GM23338 (cell line): Measurements from ENCODE around the gene JAG1. TPM values are rescaled to one million over a fixed set of nuclear protein-coding genes. Genes with fewer than 3 reads are reported as not detected.

ENCODE experiments used
- ATAC-seq: fragments of 200-7000 bp; cut with Tn5 transposase; 3 replicates; pipeline ENCODE4 v1.9.1; 2020
- DNase-seq: peaks from one replicate; pipeline ENCODE4 v3.0.0-alpha.2; 2015; ENCODE audit warnings: low spot score
- H2AFZ ChIP-seq: fragments of 200-600 bp; sonication (generic); 2 replicates; pipeline ENCODE4 v1.8.0; 2016; ENCODE audit warnings: antibody characterized with exemption, mild to moderate bottlenecking, moderate library complexity
- H3F3A ChIP-seq: fragments of 200-600 bp; sonication (generic); replicated peaks from 2 replicates; pipeline ENCODE4 v1.8.0; 2017; ENCODE audit warnings: antibody characterized with exemption, mixed run types, low read depth
- H3K27ac ChIP-seq: fragments of 200-600 bp; sonication (generic); 2 replicates; pipeline ENCODE4 v1.6.1; 2016; ENCODE audit warnings: low read depth
- H3K27me3 ChIP-seq: fragments of 200-600 bp; sonication (generic); 2 replicates; pipeline ENCODE4 v1.8.0; 2016; ENCODE audit warnings: mild to moderate bottlenecking, mixed run types, moderate library complexity; ENCODE audit not compliant: insufficient read depth
- H3K36me3 ChIP-seq: fragments of 200-600 bp; sonication (generic); 2 replicates; pipeline ENCODE4 v1.8.0; 2016; ENCODE audit warnings: mild to moderate bottlenecking; ENCODE audit not compliant: insufficient read depth
- H3K4me1 ChIP-seq: fragments of 200-600 bp; sonication (generic); 2 replicates; pipeline ENCODE4 v1.8.0; 2016; ENCODE audit warnings: mild to moderate bottlenecking, moderate library complexity; ENCODE audit not compliant: insufficient read depth
- H3K4me2 ChIP-seq: fragments of 200-600 bp; sonication (generic); 2 replicates; pipeline ENCODE4 v1.7.1; 2017; ENCODE audit warnings: mixed run types
- H3K4me3 ChIP-seq: fragments of 200-600 bp; sonication (generic); 2 replicates; pipeline ENCODE4 v1.6.1; 2016; ENCODE audit warnings: mixed run types
- H3K79me2 ChIP-seq: fragments of 200-600 bp; sonication (generic); replicated peaks from 2 replicates; pipeline ENCODE4 v1.8.0; 2017; ENCODE audit warnings: mild to moderate bottlenecking; ENCODE audit not compliant: insufficient read depth
- H3K9me2 ChIP-seq: fragments of 200-600 bp; sonication (generic); 2 replicates; pipeline ENCODE4 v1.8.0; 2017; ENCODE audit not compliant: insufficient read depth
- H4K20me1 ChIP-seq: fragments of 200-600 bp; sonication (generic); replicated peaks from 2 replicates; pipeline ENCODE4 v1.8.0; 2017; ENCODE audit warnings: mild to moderate bottlenecking; ENCODE audit not compliant: insufficient read depth
- H3K27ac Mint-ChIP-seq: 2 replicates; pipeline ENCODE4 v1.8.0; 2020; ENCODE audit warnings: inconsistent platforms, mild to moderate bottlenecking, moderate library complexity, mixed read lengths
- H3K27me3 Mint-ChIP-seq: 3 replicates; pipeline ENCODE4 v1.8.0; 2022; ENCODE audit warnings: low read depth, mild to moderate bottlenecking, moderate library complexity, mixed read lengths, inconsistent platforms; ENCODE audit not compliant: insufficient read depth, poor library complexity
- H3K36me3 Mint-ChIP-seq: 3 replicates; pipeline ENCODE4 v1.8.0; 2021; ENCODE audit warnings: low read depth, mild to moderate bottlenecking, inconsistent platforms, moderate library complexity, mixed read lengths
- H3K4me1 Mint-ChIP-seq: 3 replicates; pipeline ENCODE4 v1.8.0; 2020; ENCODE audit warnings: mild to moderate bottlenecking, inconsistent platforms, mixed read lengths
- H3K4me3 Mint-ChIP-seq: 3 replicates; pipeline ENCODE4 v1.8.0; 2021; ENCODE audit warnings: moderate library complexity, mild to moderate bottlenecking, inconsistent platforms, mixed read lengths
- H3K9me3 Mint-ChIP-seq: 3 replicates; pipeline ENCODE4 v1.8.0; 2020; ENCODE audit warnings: moderate library complexity, mild to moderate bottlenecking, inconsistent platforms, mixed read lengths
- EZH2 ChIP-seq: fragments of 200-600 bp; sonication (generic); IDR thresholded peaks from one replicate; pipeline ENCODE4 v1.8.0; 2017; ENCODE audit warnings: antibody characterized with exemption, mild to moderate bottlenecking, low read depth; ENCODE audit not compliant: unreplicated experiment
- EZH2phosphoT487 ChIP-seq: fragments of 200-600 bp; sonication (generic); IDR thresholded peaks from one replicate; pipeline ENCODE4 v1.8.1; 2018; ENCODE audit warnings: antibody characterized with exemption; ENCODE audit not compliant: unreplicated experiment
- JUNB ChIP-seq: IDR thresholded peaks from one replicate; pipeline ENCODE4 v1.6.1; 2016; ENCODE audit warnings: antibody characterized with exemption; ENCODE audit not compliant: unreplicated experiment
- NANOG ChIP-seq: IDR thresholded peaks from 2 replicates; pipeline ENCODE4 v1.6.1; 2016; ENCODE audit warnings: antibody characterized with exemption, borderline replicate concordance
- POLR2AphosphoS5 ChIP-seq: IDR thresholded peaks from 2 replicates; pipeline ENCODE4 v1.6.1; 2016; ENCODE audit warnings: antibody characterized with exemption, low read depth
- STAT1 ChIP-seq: IDR thresholded peaks from one replicate; pipeline ENCODE4 v1.6.1; 2016; ENCODE audit warnings: antibody characterized with exemption; ENCODE audit not compliant: unreplicated experiment
- ZNF114 ChIP-seq: fragments of 250-450 bp; sonication (Bioruptor Pico); IDR thresholded peaks from 2 replicates; pipeline ENCODE4 v1.5.0; 2020; ENCODE audit warnings: mild to moderate bottlenecking, moderate library complexity
- ZNF331 ChIP-seq: fragments of 250-450 bp; sonication (Bioruptor Pico); IDR thresholded peaks from 2 replicates; pipeline ENCODE4 v1.5.0; 2020; ENCODE audit warnings: low read depth, mild to moderate bottlenecking, moderate library complexity
- polyA plus RNA-seq: library from polyadenylated mRNA; unstranded; fragments of >200 nt; fragmentation: Nextera tagmentation; extraction: Ambion mirVana; gene quantifications from 2 replicates; pipeline ENCODE4 v1.2.1, GENCODE V29; 2016
- total RNA-seq: library from RNA; depleted of rRNA; stranded (reverse); fragments of >200 nt; shearing (Covaris generic); gene quantifications from 2 replicates; pipeline ENCODE4 v1.2.3, GENCODE V29; 2014
- TF ChIP-seq, protein P1 (sequence below): IDR thresholded peaks from 2 replicates; pipeline ENCODE4 v1.6.1; 2016; ENCODE audit warnings: antibody characterized with exemption
- TF ChIP-seq, protein P2 (sequence below): IDR thresholded peaks from one replicate; pipeline ENCODE4 v1.6.1; 2018; ENCODE audit warnings: antibody characterized with exemption; ENCODE audit not compliant: unreplicated experiment
- TF ChIP-seq, protein P3 (sequence below): fragments of 250-450 bp; sonication (Bioruptor Pico); IDR thresholded peaks from 2 replicates; pipeline ENCODE4 v1.5.0; 2020; ENCODE audit warnings: mild to moderate bottlenecking, moderate library complexity
- TF ChIP-seq, protein P4 (sequence below), 2 experiments: fragments of 200-600 bp in 1 of 2; sonication (generic) in 1 of 2; conservative IDR thresholded peaks; 2 replicates each; pipeline versions ENCODE4 v1.5.1 to v1.6.1; 2016 to 2017; ENCODE audit warnings: antibody characterized with exemption in 2 of 2, low read depth in 2 of 2, mild to moderate bottlenecking in 2 of 2, moderate library complexity in 1 of 2

The JAG1 gene
- total and polyA plus RNA-seq, 2 experiments from 2014 or later, result 9.7 to 46.5 TPM

DNA sequence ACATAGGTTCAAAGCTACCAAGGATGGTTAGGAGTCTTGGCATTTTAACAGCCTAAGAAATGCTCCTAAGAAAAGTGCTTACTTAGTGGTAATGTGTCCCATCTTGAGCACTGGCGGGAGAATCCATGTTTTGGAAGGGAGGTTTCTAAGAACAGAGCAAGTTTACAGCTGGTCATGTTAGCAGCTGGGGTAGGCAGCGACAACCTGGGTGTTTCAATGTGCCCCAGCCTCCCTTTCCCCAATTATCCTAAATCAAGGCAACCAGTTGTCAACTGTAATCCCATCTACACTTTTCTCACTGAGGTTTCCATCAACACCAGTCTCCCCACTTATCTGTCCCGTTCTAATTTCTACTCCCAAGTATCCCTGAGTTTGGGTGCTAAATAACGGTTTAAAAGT, 1.6 kb upstream of the JAG1 start:
- H3K4me2 ChIP-seq, result peak overlapping the region; percentile 99
- H3K4me1 ChIP-seq, result peaks cover 27% of the 10 kb centered on the region
- H3K9me3 Mint-ChIP-seq, result no peaks in the 10 kb centered on the region
- TF ChIP-seq, protein P1, sequence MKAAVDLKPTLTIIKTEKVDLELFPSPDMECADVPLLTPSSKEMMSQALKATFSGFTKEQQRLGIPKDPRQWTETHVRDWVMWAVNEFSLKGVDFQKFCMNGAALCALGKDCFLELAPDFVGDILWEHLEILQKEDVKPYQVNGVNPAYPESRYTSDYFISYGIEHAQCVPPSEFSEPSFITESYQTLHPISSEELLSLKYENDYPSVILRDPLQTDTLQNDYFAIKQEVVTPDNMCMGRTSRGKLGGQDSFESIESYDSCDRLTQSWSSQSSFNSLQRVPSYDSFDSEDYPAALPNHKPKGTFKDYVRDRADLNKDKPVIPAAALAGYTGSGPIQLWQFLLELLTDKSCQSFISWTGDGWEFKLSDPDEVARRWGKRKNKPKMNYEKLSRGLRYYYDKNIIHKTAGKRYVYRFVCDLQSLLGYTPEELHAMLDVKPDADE, result no peak
- no peak for TF ChIP-seq EZH2
- TF ChIP-seq ZNF331 (CRISPR knock-in tag), result no peak
- no peak for TF ChIP-seq NANOG
- TF ChIP-seq EZH2phosphoT487, result no peak
- TF ChIP-seq ZNF114, result no peak
- TF ChIP-seq, protein P2, sequence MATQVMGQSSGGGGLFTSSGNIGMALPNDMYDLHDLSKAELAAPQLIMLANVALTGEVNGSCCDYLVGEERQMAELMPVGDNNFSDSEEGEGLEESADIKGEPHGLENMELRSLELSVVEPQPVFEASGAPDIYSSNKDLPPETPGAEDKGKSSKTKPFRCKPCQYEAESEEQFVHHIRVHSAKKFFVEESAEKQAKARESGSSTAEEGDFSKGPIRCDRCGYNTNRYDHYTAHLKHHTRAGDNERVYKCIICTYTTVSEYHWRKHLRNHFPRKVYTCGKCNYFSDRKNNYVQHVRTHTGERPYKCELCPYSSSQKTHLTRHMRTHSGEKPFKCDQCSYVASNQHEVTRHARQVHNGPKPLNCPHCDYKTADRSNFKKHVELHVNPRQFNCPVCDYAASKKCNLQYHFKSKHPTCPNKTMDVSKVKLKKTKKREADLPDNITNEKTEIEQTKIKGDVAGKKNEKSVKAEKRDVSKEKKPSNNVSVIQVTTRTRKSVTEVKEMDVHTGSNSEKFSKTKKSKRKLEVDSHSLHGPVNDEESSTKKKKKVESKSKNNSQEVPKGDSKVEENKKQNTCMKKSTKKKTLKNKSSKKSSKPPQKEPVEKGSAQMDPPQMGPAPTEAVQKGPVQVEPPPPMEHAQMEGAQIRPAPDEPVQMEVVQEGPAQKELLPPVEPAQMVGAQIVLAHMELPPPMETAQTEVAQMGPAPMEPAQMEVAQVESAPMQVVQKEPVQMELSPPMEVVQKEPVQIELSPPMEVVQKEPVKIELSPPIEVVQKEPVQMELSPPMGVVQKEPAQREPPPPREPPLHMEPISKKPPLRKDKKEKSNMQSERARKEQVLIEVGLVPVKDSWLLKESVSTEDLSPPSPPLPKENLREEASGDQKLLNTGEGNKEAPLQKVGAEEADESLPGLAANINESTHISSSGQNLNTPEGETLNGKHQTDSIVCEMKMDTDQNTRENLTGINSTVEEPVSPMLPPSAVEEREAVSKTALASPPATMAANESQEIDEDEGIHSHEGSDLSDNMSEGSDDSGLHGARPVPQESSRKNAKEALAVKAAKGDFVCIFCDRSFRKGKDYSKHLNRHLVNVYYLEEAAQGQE, result no peak
- TF ChIP-seq POLR2AphosphoS5, result no peak
- TF ChIP-seq, protein P3, sequence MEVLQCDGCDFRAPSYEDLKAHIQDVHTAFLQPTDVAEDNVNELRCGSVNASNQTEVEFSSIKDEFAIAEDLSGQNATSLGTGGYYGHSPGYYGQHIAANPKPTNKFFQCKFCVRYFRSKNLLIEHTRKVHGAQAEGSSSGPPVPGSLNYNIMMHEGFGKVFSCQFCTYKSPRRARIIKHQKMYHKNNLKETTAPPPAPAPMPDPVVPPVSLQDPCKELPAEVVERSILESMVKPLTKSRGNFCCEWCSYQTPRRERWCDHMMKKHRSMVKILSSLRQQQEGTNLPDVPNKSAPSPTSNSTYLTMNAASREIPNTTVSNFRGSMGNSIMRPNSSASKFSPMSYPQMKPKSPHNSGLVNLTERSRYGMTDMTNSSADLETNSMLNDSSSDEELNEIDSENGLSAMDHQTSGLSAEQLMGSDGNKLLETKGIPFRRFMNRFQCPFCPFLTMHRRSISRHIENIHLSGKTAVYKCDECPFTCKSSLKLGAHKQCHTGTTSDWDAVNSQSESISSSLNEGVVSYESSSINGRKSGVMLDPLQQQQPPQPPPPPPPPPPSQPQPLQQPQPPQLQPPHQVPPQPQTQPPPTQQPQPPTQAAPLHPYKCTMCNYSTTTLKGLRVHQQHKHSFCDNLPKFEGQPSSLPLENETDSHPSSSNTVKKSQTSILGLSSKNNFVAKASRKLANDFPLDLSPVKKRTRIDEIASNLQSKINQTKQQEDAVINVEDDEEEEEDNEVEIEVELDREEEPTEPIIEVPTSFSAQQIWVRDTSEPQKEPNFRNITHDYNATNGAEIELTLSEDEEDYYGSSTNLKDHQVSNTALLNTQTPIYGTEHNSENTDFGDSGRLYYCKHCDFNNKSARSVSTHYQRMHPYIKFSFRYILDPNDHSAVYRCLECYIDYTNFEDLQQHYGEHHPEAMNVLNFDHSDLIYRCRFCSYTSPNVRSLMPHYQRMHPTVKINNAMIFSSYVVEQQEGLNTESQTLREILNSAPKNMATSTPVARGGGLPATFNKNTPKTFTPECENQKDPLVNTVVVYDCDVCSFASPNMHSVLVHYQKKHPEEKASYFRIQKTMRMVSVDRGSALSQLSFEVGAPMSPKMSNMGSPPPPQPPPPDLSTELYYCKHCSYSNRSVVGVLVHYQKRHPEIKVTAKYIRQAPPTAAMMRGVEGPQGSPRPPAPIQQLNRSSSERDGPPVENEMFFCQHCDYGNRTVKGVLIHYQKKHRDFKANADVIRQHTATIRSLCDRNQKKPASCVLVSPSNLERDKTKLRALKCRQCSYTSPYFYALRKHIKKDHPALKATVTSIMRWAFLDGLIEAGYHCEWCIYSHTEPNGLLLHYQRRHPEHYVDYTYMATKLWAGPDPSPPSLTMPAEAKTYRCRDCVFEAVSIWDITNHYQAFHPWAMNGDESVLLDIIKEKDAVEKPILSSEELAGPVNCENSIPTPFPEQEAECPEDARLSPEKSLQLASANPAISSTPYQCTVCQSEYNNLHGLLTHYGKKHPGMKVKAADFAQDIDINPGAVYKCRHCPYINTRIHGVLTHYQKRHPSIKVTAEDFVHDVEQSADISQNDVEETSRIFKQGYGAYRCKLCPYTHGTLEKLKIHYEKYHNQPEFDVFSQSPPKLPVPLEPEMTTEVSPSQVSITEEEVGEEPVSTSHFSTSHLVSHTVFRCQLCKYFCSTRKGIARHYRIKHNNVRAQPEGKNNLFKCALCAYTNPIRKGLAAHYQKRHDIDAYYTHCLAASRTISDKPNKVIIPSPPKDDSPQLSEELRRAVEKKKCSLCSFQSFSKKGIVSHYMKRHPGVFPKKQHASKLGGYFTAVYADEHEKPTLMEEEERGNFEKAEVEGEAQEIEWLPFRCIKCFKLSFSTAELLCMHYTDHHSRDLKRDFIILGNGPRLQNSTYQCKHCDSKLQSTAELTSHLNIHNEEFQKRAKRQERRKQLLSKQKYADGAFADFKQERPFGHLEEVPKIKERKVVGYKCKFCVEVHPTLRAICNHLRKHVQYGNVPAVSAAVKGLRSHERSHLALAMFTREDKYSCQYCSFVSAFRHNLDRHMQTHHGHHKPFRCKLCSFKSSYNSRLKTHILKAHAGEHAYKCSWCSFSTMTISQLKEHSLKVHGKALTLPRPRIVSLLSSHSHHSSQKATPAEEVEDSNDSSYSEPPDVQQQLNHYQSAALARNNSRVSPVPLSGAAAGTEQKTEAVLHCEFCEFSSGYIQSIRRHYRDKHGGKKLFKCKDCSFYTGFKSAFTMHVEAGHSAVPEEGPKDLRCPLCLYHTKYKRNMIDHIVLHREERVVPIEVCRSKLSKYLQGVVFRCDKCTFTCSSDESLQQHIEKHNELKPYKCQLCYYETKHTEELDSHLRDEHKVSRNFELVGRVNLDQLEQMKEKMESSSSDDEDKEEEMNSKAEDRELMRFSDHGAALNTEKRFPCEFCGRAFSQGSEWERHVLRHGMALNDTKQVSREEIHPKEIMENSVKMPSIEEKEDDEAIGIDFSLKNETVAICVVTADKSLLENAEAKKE, result no peak
- TF ChIP-seq, protein P4, sequence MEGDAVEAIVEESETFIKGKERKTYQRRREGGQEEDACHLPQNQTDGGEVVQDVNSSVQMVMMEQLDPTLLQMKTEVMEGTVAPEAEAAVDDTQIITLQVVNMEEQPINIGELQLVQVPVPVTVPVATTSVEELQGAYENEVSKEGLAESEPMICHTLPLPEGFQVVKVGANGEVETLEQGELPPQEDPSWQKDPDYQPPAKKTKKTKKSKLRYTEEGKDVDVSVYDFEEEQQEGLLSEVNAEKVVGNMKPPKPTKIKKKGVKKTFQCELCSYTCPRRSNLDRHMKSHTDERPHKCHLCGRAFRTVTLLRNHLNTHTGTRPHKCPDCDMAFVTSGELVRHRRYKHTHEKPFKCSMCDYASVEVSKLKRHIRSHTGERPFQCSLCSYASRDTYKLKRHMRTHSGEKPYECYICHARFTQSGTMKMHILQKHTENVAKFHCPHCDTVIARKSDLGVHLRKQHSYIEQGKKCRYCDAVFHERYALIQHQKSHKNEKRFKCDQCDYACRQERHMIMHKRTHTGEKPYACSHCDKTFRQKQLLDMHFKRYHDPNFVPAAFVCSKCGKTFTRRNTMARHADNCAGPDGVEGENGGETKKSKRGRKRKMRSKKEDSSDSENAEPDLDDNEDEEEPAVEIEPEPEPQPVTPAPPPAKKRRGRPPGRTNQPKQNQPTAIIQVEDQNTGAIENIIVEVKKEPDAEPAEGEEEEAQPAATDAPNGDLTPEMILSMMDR (conservative IDR thresholded peaks at IDR 0.05; ENCODE audit: low read depth in 2 of 2), result no peak
- TF ChIP-seq STAT1, result no peak
- TF ChIP-seq JUNB, result no peak
- no peak overlapping the region for H2AFZ ChIP-seq
- H3K4me3 ChIP-seq, result peak overlapping the region; percentile 92
- no peaks in the 10 kb centered on the region for H3K36me3 ChIP-seq
- no peak overlapping the region for H3K27ac ChIP-seq
- no peaks in the 10 kb centered on the region for H4K20me1 ChIP-seq
- H3K79me2 ChIP-seq, result peaks cover 25% of the 10 kb centered on the region
- peak overlapping the region; percentile 75 for H3K4me3 Mint-ChIP-seq
- 0 out of 2 replicates have a peak, but pooled peaks cover 5% of the 10 kb centered on the region for H3F3A ChIP-seq
- H3K9me2 ChIP-seq, result no peaks in the 10 kb centered on the region
- ATAC-seq, result no peak
- DNase-seq, result no peak
- H3K27ac Mint-ChIP-seq, result no peak overlapping the region
- H3K4me1 Mint-ChIP-seq, result peaks cover 28% of the 10 kb centered on the region
- H3K27me3 ChIP-seq, result peaks cover 8% of the 10 kb centered on the region; the same call in 1 of the 2 replicates
- peaks cover 6% of the 10 kb centered on the region; the same call in 1 of the 3 replicates for H3K36me3 Mint-ChIP-seq
- H3K27me3 Mint-ChIP-seq, result peaks cover 20% of the 10 kb centered on the region
